Coronary artery (tissue), 2 donors: Measurements from ENCODE around the gene STX11.

Experiments
- DNase-seq: peaks from one replicate; pipeline ENCODE4 v3.0.0-alpha.2; 2017; ENCODE audit warnings: low spot score
- H3K27ac ChIP-seq, 2 donors: fragments of 200-600 bp; sonication (generic); one replicate each; pipeline ENCODE4 v1.5.1; 2016 to 2019
- H3K4me3 ChIP-seq: fragments of 200-600 bp; sonication (generic); 2 replicates; pipeline ENCODE4 v1.5.1; 2016; ENCODE audit warnings: mild to moderate bottlenecking, moderate library complexity
- CTCF ChIP-seq: fragments of 200-600 bp; sonication (generic); IDR thresholded peaks from one replicate; pipeline ENCODE4 v1.5.1; 2019; ENCODE audit warnings: antibody characterized with exemption

STX11 gene

GRCh38 chr6:144202879-144203468 is 52.7 kb downstream of the STX11 start:
- DNase-seq = no peak
- Histone ChIP-seq H3K27ac (no peak overlapping the region), H3K4me3 (no peak overlapping the region)
- no peak for TF ChIP-seq CTCF

- TF ChIP-seq CTCF = no peak
- no peak overlapping the region for H3K27ac ChIP-seq
- no peak for DNase-seq
Measured at GRCh38 chr6:144211160-144211559, 60.8 kb downstream of the STX11 start.

GRCh38 chr6:144213315-144213714 is 63.0 kb downstream of the STX11 start:
- Histone ChIP-seq H3K27ac (no peak overlapping the region), H3K4me3 (no peak overlapping the region)
- no peak for TF ChIP-seq CTCF
- no peak for DNase-seq

More at GRCh38 chr6:144211160-144211559, 60.8 kb downstream of the STX11 start:
- no peak overlapping the region for H3K4me3 ChIP-seq

- no peak for DNase-seq
- no peak overlapping the region for H3K27ac ChIP-seq
- no peak overlapping the region for H3K4me3 ChIP-seq
- TF ChIP-seq CTCF = no peak
Measured at GRCh38 chr6:144214029-144214428, 63.7 kb downstream of the STX11 start.

- no peak for DNase-seq
- H3K27ac ChIP-seq = peak overlapping the region; percentile 71 to 97
- peak overlapping the region; percentile 83 for H3K4me3 ChIP-seq
- TF ChIP-seq CTCF = no peak
Measured at GRCh38 chr6:144214622-144215401, 64.5 kb downstream of the STX11 start.

- no peak for TF ChIP-seq CTCF
- peak overlapping the region; percentile 83 for H3K4me3 ChIP-seq
- no peak for DNase-seq
- H3K27ac ChIP-seq = peak overlapping the region; percentile 71 to 97
Measured at GRCh38 chr6:144215402-144215931, 65.2 kb downstream of the STX11 start.
